Left ventricle myocardium inferior (tissue), 1 donor: ENCODE results near the gene RASSF6. TPM values are rescaled to one million over a fixed set of nuclear protein-coding genes. Genes with fewer than 3 reads are reported as not detected.

Experiments used
- DNase-seq: peaks from one replicate; pipeline ENCODE4 v3.0.0-alpha.2; 2020
- H3K27ac ChIP-seq: fragments of 200-600 bp; replicated peaks from 2 replicates; pipeline ENCODE4 v1.8.0; 2021
- H3K27me3 ChIP-seq: fragments of 200-600 bp; 2 replicates; pipeline ENCODE4 v1.8.0; 2021; ENCODE audit warnings: low read depth
- H3K36me3 ChIP-seq: fragments of 200-600 bp; 2 replicates; pipeline ENCODE4 v1.8.0; 2021
- H3K4me1 ChIP-seq: fragments of 200-600 bp; 2 replicates; pipeline ENCODE4 v1.8.0; 2021
- H3K4me3 ChIP-seq: fragments of 200-600 bp; 2 replicates; pipeline ENCODE4 v1.8.0; 2021; ENCODE audit warnings: mild to moderate bottlenecking, moderate library complexity
- H3K9me3 ChIP-seq: fragments of 200-600 bp; replicated peaks from 2 replicates; pipeline ENCODE4 v1.8.0; 2021
- intact Hi-C: fragments of 100-400 bp; cut with micrococcal nuclease; formaldehyde crosslinking; loops from one replicate; pipeline ENCODE4 v1.11.0; 2022
- total RNA-seq: library from RNA; stranded (reverse); fragmentation: NEBNext Ultra II Directional; extraction: Animal tissue kit (Norgen Biotek cat#: 25700); gene quantifications from one replicate; pipeline ENCODE4 v1.2.1, GENCODE V29; 2021
- TF ChIP-seq, protein P1 (sequence below): fragments of 200-600 bp; IDR thresholded peaks from 2 replicates; pipeline ENCODE4 v1.8.0; 2021; ENCODE audit warnings: antibody characterized with exemption, mild to moderate bottlenecking, borderline replicate concordance
- donor health status: DM: no; HTN: yes; CAD: no; lungs with severe emphysema.

RASSF6 gene
- total RNA-seq, 1 donor from 2014 or later, result not detected

DNA sequence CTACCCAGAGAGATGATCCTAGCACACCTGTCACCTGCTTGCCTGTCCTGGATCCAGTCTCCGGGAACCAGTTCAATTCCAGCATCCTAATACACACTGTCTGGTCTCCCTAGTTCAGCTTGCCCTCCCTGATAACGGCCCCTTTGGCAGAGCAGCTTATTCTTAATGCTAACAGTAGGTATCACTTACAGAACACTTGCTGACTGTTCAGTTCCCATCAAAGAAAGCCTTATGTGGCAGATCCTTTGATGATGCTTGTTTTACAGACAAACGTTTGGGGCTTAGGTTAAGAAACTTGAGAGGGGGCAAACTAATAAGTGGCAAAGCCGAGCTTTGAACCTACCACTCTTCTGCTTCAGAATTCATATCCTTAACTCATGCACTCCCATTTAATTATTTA is 890 bp downstream of the RASSF6 start:
- intact Hi-C loops, result no loop called here
- H3K4me1 ChIP-seq, result no peaks in the 10 kb centered on the region
- TF ChIP-seq, protein P1, sequence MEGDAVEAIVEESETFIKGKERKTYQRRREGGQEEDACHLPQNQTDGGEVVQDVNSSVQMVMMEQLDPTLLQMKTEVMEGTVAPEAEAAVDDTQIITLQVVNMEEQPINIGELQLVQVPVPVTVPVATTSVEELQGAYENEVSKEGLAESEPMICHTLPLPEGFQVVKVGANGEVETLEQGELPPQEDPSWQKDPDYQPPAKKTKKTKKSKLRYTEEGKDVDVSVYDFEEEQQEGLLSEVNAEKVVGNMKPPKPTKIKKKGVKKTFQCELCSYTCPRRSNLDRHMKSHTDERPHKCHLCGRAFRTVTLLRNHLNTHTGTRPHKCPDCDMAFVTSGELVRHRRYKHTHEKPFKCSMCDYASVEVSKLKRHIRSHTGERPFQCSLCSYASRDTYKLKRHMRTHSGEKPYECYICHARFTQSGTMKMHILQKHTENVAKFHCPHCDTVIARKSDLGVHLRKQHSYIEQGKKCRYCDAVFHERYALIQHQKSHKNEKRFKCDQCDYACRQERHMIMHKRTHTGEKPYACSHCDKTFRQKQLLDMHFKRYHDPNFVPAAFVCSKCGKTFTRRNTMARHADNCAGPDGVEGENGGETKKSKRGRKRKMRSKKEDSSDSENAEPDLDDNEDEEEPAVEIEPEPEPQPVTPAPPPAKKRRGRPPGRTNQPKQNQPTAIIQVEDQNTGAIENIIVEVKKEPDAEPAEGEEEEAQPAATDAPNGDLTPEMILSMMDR, result no peak

DNA sequence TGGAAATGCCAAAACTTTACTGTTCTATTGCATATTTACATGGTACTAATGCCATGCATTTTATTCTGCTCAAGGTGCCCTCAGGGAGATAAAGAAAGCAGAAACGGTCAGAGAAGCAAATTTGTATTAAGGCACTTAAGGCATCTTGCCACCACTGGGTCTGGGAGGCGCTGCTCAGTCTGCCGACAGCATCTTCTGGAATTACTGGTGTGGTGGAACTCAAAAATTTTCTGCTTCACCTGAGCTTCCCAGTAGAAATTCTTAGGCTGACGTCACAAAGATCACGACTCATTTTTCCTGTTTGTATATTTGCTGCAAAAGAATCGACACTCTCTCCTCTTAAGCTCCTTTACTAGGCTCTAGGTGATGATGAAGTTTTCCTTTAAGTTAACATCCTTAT is 3.0 kb downstream of the RASSF6 start:
- H3K4me1 ChIP-seq, result no peaks in the 10 kb centered on the region
- DNase-seq, result no peak
- no peaks in the 10 kb centered on the region for H3K9me3 ChIP-seq
- no peaks in the 10 kb centered on the region for H3K36me3 ChIP-seq
- peaks cover 61% of the 10 kb centered on the region for H3K27me3 ChIP-seq
- TF ChIP-seq, protein P1, result no peak
- H3K27ac ChIP-seq, result no peak overlapping the region
- H3K4me3 ChIP-seq, result no peak overlapping the region
- intact Hi-C loops, result no loop called here

More for the DNA sequence above, 890 bp downstream of the RASSF6 start:
- DNase-seq, result no peak
- no peaks in the 10 kb centered on the region for H3K9me3 ChIP-seq
- peaks cover 50% of the 10 kb centered on the region for H3K27me3 ChIP-seq
- H3K36me3 ChIP-seq, result no peaks in the 10 kb centered on the region
- no peak overlapping the region for H3K27ac ChIP-seq
- H3K4me3 ChIP-seq, result no peak overlapping the region

DNA sequence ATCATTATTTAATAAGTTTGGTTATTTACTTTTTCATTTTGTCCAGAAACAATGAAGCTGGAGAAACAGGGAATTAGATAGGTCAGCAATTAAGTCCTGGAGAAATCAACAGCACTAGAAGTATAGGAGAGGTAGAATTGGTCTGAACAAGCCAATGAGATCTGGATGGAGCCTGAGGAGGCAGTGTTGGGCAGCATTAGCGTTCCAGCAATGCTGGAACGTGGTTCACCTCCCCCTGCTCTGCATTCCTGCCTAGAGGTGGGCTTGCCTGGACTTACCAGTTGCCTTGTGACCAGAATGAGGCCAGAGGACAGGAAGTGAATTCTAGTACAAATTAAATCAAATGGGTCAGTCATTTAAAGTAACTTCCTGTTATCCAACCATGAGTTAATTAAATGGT is 4.6 kb downstream of the RASSF6 start:
- TF ChIP-seq, protein P1, result no peak
- no peaks in the 10 kb centered on the region for H3K4me1 ChIP-seq
- peaks cover 53% of the 10 kb centered on the region for H3K27me3 ChIP-seq
- H3K27ac ChIP-seq, result no peak overlapping the region
- intact Hi-C loops, result no loop called here
- no peak for DNase-seq
- no peaks in the 10 kb centered on the region for H3K9me3 ChIP-seq
- H3K4me3 ChIP-seq, result no peak overlapping the region
- no peaks in the 10 kb centered on the region for H3K36me3 ChIP-seq

DNA sequence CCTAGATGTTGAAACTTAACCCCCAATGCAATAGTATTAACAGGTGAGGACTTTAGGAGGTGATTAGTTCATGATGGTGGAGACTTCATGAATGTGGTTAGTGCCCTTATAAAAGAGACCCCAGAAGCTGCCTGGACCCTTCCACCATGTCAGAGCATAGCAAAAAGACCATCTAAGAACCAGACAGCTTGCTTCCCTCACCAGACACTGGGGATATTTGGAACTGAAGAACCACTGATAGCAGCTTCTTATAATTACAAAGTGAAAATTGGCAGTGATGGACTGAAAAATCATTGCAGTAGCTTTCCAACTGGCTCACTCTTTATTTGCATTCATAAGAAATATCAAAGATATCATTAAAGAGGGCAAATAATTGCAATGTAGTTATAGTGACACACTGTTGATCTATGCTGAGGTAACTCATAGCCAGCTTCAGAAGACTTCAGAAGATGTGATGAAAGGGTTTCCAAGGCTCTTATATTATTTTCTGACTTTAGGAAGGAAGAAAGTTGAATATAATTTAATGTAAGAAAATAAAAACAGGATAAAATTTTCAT is 5.8 kb downstream of the RASSF6 start:
- Histone ChIP-seq H3K36me3 (no peaks in the 10 kb centered on the region), H3K4me3 (no peak overlapping the region), H3K27ac (no peak overlapping the region), H3K27me3 (peaks cover 51% of the 10 kb centered on the region), H3K4me1 (no peaks in the 10 kb centered on the region), H3K9me3 (no peaks in the 10 kb centered on the region)
- intact Hi-C loops, result no loop called here
- TF ChIP-seq, protein P1, result no peak
- no peak for DNase-seq

DNA sequence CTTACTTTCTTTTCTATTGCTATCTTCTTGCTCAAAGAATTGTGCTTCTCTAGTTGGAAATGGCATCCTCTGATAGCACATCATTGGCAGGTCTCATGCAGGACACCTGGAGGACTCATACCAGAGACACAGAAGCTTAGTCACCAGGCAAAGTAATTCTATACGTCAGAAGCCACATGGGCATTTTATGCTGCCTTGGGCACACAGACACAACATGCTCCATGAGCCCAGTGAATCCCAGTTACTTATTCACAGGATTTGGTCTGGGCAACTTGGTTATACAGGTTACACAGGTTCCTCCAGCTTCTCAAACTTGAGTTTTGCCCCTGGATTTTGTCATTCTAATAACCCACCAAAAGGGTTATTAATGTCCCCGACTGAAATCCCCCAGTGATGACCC is 7.1 kb downstream of the RASSF6 start:
- intact Hi-C loops, result no loop called here
- H3K4me3 ChIP-seq, result no peak overlapping the region
- TF ChIP-seq, protein P1, result no peak
- no peaks in the 10 kb centered on the region for H3K36me3 ChIP-seq
- DNase-seq, result no peak
- H3K9me3 ChIP-seq, result no peaks in the 10 kb centered on the region
- no peak overlapping the region for H3K27ac ChIP-seq
- H3K4me1 ChIP-seq, result no peaks in the 10 kb centered on the region
- peaks cover 53% of the 10 kb centered on the region for H3K27me3 ChIP-seq

DNA sequence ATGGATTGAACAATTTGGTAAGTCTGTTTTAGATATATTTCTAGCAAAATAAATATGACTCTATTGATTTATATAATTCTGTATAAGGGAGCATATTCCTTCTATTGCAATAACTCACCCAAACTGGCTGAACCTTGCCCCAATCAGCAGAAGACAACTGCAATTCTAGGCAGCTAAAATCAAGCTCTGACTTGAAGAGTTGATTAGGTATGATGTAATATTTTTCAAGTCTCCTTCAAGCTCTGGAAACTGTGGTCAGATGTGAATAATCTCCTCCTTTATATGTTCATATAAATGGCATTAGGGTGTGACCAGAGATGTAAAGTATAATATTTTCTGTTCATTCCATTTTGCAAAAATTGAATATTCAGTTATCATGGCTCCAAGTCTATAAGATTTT is 8.2 kb downstream of the RASSF6 start:
- TF ChIP-seq, protein P1, result no peak
- H3K27ac ChIP-seq, result no peak overlapping the region
- H3K9me3 ChIP-seq, result no peaks in the 10 kb centered on the region
- no peaks in the 10 kb centered on the region for H3K36me3 ChIP-seq
- H3K27me3 ChIP-seq, result peaks cover 43% of the 10 kb centered on the region
- no peaks in the 10 kb centered on the region for H3K4me1 ChIP-seq
- intact Hi-C loops, result no loop called here
- DNase-seq, result no peak
- H3K4me3 ChIP-seq, result no peak overlapping the region
